ENCODE measurements around the gene DENND1B.

DNA sequence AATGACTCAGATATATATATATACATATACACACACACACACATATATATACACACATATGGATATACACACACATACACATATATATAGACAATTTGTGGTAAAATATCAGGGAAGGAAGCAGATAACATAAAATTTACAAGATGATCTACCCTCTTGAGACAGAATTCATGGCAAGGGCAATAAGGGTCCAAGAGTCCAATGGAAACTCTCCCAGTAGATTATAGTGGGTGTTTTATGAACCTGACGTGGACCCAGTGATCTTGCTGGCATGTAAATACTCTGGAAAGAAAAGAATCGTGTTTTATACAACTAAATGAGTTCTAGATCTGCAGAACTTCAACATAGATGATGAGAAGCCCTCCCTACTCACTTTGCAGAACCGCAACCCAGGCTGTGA lies 49.3 kb downstream of the DENND1B start:
- TF ChIP-seq EZH2 (IDR thresholded peaks at IDR 0.05; ENCODE audit: borderline replicate concordance, low read depth, low read length, poor library complexity, severe bottlenecking), result no peak
- TF ChIP-seq, protein P1, sequence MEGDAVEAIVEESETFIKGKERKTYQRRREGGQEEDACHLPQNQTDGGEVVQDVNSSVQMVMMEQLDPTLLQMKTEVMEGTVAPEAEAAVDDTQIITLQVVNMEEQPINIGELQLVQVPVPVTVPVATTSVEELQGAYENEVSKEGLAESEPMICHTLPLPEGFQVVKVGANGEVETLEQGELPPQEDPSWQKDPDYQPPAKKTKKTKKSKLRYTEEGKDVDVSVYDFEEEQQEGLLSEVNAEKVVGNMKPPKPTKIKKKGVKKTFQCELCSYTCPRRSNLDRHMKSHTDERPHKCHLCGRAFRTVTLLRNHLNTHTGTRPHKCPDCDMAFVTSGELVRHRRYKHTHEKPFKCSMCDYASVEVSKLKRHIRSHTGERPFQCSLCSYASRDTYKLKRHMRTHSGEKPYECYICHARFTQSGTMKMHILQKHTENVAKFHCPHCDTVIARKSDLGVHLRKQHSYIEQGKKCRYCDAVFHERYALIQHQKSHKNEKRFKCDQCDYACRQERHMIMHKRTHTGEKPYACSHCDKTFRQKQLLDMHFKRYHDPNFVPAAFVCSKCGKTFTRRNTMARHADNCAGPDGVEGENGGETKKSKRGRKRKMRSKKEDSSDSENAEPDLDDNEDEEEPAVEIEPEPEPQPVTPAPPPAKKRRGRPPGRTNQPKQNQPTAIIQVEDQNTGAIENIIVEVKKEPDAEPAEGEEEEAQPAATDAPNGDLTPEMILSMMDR (conservative IDR thresholded peaks at IDR 0.05; ENCODE audit: low read depth, low read length), result no peak
